Activated CD4-positive, alpha-beta T cell treated with anti-CD3 and anti-CD28 coated beads, Interleukin-2, amount 50 U/mL, for 16 hours (primary cell): ENCODE data around the gene GYG2.
"Not testable (repeated sequence)": the region's sequence is repeated elsewhere in the genome, so short reads cannot be mapped to it uniquely, and the experiment has no call there.

Experiments used
- DNase-seq: peaks from one replicate; pipeline ENCODE4 v3.0.0-alpha.2; 2020

Gene GYG2

DNA sequence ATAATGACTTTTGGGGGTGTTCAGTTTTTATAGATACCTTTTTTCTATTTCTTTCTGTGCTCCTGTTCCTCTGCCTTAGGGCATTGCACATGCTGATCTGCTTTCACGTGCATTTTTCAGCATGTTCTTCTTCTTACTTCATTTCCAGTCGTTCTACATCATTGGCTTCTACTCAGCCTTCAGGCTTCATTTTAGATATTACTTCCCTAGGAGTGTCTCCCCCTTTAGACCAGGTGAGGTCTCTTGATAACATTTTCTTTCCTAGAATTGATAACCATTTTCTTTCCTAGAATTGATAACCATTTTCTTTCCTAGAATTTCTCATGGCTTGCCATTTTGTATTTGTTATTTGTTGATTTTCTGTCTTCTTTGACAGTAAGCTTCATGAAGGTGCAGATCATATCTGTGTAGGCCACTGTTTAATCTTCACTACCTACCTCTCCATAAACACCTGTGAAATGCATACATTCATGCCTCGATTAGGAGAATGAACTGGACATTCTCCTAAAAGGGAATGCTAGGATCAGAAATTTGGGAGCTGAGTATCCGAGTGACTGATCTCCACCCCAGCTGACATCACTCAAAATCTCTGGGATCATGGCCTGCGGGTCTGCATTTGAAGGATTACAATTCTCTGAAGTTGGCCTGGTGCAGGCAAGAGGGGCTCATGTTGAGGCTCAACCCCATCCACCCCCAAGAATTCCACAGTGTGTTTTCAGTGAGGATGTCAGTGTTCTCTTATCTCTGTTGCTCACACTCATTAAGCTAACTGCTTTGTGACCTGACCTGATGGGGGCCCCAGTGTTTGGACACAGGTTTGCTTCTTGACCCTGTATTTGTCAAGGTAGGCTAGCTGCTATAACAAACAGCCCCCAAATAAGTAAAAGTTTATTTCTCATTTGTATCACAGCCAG lies 45.7 kb downstream of the GYG2 start:
- no peak for DNase-seq

GRCh38 chrX:2875136-2875481 lies 46.4 kb downstream of the GYG2 start:
- DNase-seq = no peak

GRCh38 chrX:2875798-2876399 lies 47.2 kb downstream of the GYG2 start:
- no peak for DNase-seq

GRCh38 chrX:2878563-2878962 lies 49.8 kb downstream of the GYG2 start:
- no peak for DNase-seq

- no peak for DNase-seq
Measured at GRCh38 chrX:2879670-2880069, 50.9 kb downstream of the GYG2 start.

GRCh38 chrX:2883770-2884169 lies 55.0 kb downstream of the GYG2 start:
- no peak for DNase-seq

DNA sequence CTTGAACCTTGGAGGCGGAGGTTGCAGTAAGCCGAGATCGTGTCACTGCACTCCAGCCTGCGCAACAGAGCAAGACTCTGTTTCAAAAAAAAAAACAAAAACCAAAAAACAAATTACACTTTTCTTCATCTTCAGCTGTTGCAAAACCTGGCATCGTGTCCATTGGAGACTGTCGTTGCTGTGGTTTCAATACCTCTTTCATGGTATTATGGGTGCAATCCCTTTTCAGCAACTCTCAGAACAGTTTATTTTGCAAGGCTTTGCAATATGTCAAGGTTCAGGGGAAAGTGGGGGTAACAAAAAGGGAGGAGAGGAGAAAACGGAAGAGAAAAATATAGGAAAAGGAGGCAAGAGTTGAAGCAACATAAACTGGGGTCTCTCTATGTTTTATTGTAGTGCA lies 59.6 kb downstream of the GYG2 start:
- DNase-seq = no peak

GRCh38 chrX:2889045-2889605 lies 60.4 kb downstream of the GYG2 start:
- DNase-seq = no peak

DNA sequence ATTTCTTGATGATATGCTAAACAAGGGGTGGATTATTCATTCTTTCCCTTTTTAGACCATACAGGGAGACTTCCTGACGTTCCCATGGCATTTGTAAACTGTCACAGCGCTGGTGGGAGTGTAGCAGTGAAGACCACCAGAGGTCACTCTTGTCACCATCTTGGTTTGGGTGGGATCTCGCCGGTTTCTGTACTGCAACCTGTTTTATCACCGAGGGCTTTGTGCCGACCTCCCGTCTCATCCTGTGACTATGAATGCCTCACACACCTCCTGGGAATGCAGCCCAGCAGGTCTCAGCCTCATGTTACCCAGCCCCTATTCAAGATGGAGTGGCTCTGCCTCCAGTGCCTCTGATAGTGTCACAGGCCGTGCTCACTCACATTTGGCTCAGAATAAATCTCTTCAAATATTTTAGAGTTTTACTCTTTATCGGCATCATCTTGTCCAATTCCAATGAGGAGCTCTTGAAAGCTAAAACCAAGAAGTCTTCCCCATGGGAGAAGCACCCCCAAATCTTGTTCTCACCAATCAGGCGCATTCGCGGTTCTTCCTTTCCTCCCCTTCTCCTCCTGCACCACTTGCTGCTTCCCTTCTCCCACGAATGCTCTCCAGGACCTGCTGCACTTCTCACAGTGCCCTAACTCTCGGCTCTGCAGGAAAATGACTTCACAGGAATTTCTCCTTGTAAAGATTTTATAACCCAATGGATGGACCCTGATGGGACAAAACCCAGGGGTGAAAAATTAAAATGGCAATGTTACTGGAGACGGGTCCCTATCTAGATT lies 61.2 kb downstream of the GYG2 start:
- DNase-seq = not testable (repeated sequence)

- DNase-seq = not testable (repeated sequence)
Measured at GRCh38 chrX:2890536-2891460, 62.1 kb downstream of the GYG2 start.

GRCh38 chrX:2892816-2893215 lies 64.1 kb downstream of the GYG2 start:
- no peak for DNase-seq

DNA sequence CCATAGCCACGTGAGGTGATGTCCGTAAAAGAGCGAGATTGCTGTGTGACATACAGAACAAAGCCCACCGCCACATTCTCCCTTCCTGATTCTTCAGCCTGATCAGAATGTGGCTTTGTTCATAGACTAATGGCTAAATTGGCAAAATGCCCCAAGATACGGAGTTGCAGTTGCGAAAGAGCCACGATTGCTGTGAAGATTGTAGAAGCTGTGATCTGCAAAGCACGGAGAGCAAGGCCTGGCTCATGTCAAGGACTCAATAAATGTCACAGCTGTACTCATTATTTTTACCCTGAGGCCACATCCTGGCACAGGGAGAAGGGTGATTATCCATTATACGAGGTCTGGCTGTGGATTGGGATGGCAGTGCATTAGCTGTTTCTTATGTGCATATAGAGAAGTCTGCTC lies 66.2 kb downstream of the GYG2 start:
- no peak for DNase-seq

- no peak for DNase-seq
Measured at GRCh38 chrX:2897311-2897689, 68.6 kb downstream of the GYG2 start.

DNA sequence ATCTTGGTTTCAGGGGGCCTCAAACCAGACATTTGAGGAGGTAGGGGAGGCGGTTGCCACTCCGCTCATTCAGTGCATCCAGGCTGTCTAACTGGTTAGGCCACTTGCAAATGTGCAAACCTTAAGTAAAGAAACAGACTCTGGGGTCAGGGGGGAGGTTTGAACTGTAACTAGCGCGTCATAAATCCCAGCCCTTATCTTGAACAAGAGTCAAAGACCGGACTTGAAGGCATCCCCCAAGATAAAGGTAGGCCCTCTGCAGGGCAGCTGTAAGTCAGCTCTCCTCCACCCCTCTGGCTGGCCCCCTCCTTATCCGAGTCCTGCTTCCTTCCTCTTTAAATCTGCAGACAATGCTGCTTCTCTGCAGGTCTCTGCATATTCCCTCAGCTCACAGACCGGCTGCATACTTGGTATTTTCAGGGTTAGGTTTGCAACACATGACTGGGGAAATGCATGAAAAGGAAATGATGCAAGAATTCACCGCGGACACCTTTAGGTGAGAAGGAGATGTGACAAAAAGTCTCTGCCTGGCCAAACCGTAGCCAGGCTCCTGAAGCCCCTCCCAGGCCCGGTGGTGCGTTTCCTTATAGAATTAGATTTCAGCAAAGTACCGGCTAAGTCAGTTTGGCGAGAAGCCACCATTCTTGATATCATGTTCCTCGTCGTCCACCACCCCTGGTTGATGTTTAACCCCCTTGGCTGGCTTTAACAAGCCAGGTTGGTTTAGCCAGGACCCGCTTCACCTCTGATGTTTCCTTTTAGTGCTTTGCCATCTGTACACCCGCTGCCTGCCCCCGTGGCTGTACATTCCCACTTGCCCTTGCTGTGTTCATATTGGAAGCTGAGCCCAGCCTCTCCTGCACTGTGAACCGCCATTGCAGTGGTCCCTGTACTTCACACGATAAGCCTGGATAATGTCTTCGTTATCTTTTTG lies 69.2 kb downstream of the GYG2 start:
- peak; percentile 56 for DNase-seq

GRCh38 chrX:2898846-2899512 lies 70.2 kb downstream of the GYG2 start:
- no peak for DNase-seq

DNA sequence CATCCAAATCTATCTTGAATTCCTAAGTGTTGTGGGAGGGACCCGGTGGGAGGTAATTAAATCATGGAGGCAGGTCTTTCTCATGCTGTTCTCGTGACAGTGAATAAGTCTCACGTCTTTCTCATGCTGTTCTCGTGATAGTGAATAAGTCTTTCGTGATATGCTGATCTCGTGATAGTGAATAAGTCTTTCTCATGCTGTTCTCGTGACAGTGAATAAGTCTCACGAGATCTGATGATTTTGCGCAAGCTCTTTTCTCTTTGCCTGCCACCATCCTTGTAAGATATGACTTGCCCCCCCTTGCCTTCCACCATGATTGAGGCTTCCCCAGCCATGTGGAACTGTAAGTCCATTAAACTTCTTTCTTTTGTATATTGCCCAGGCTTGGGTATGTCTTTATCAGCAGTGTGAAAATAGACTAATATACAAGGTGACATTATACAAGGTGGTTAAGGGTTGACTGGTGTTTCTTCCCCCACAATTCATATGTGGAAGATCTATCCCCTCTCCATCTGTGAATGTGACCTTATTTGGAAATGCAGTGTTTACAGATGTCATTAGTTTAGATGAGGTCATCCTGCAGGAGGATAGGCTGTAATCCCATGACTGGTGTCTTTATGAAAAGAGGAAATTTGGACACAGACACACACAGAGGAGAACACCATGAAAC lies 72.8 kb downstream of the GYG2 start:
- DNase-seq = no peak

GRCh38 chrX:2902841-2903240 lies 74.1 kb downstream of the GYG2 start:
- no peak for DNase-seq

GRCh38 chrX:2903366-2903765 lies 74.6 kb downstream of the GYG2 start:
- no peak for DNase-seq

GRCh38 chrX:2907295-2907694 lies 78.6 kb downstream of the GYG2 start:
- no peak for DNase-seq

GRCh38 chrX:2908125-2908685 lies 79.5 kb downstream of the GYG2 start:
- DNase-seq = no peak
